Activated CD4-positive, alpha-beta T cell treated with anti-CD3 and anti-CD28 coated beads, Interleukin-2, amount 10 ng/mL, durations not matched to agents 7 days and 5 days (primary cell): Measurements from ENCODE around the gene CIC. TPM values are rescaled to one million over a fixed set of nuclear protein-coding genes. Genes with fewer than 3 reads are reported as not detected.

Experiments
- CTCF ChIA-PET: fragments of 350-600 bp; sonication (Branson Sonifier 250); formaldehyde crosslinking; loops from one replicate; lab custom pipeline; 2021; ENCODE audit warnings: antibody characterized with exemption; lab: Charles Lee
- POLR2A ChIA-PET: fragments of 350-600 bp; sonication (Branson Sonifier 250); formaldehyde crosslinking; loops from one replicate; lab custom pipeline; 2021; ENCODE audit warnings: antibody characterized with exemption; lab: Charles Lee
- DNase-seq: peaks from one replicate; pipeline ENCODE4 v3.0.0-alpha.2; 2020
- H3K27ac Mint-ChIP-seq: one replicate; pipeline ENCODE4 v1.8.0; 2021; ENCODE audit warnings: mild to moderate bottlenecking, moderate library complexity, mixed read lengths
- H3K27me3 Mint-ChIP-seq: one replicate; pipeline ENCODE4 v1.8.0; 2021; ENCODE audit warnings: mixed read lengths
- H3K36me3 Mint-ChIP-seq: one replicate; pipeline ENCODE4 v1.8.0; 2021; ENCODE audit warnings: low read depth, mixed read lengths
- H3K4me1 Mint-ChIP-seq: one replicate; pipeline ENCODE4 v1.8.0; 2021; ENCODE audit warnings: mixed read lengths
- H3K4me3 Mint-ChIP-seq: one replicate; pipeline ENCODE4 v1.8.0; 2021; ENCODE audit warnings: mild to moderate bottlenecking, moderate library complexity, mixed read lengths
- H3K9me3 Mint-ChIP-seq: one replicate; pipeline ENCODE4 v1.8.0; 2021; ENCODE audit warnings: mixed read lengths
- total RNA-seq, 2 experiments: library from RNA; stranded (reverse); gene quantifications; one replicate each; pipeline ENCODE4 v1.2.3, GENCODE V29; 2021

The CIC gene
- total RNA-seq, 2 experiments from 2014 or later, result 69.3 to 81.0 TPM

DNA sequence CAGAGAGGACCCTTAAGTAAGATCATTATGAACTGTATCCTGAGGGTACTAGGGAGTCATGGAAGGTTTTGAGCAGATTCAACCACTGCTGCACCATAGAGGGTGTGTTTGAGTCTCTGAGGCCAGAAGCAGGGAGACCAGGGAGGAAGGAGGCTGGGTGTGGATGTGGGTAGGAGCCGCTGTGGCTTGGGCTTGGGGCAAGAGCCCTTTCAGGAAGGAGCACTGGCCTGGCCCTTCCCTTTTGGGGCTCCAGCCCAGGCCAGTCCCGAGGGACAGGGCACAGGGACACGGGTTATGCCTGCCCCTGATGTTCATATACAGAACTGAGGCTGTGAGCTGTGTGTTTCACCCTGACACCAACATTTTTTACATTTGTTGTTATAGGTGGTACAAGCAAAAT is 7.2 kb downstream of the CIC start:
- Mint-ChIP-seq H3K4me3 (no peak overlapping the region), H3K27ac (peak overlapping the region; percentile 61), H3K36me3 (peaks cover 33% of the 10 kb centered on the region), H3K9me3 (no peaks in the 10 kb centered on the region), H3K4me1 (peaks cover 52% of the 10 kb centered on the region), H3K27me3 (no peaks in the 10 kb centered on the region)
- ChIA-PET POLR2A (interaction anchor here (0.6 kb wide), 1 partner anchor 174 kb away, joined by 12 read pairs; no protein-coding TSS in a partner anchor), CTCF (interaction anchor here (0.6 to 5.0 kb wide), 3 partner anchors 9 to 32 kb away, joined by 3 to 36 read pairs (median 3); partner anchors contain the start of gene GSK3A)
- no peak for DNase-seq

DNA sequence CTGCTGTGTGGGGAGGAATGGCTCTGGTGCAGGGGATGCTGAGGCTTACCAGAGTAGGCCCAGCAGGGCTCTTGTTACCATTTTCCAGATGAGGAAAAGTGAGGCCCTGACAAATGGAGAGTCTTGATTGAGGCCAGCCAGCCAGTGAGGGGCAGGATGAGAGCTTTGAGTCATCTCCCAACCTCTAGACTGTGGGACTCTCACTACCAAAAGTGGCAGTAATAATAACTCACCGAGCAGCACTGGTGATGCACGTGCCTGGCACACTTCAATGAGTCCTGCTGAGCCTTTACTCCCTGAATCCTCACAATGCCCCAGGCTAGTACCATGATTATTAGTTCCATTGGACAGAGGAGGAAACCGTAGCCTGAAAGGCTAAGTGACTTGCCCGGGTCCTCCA is 7.8 kb downstream of the CIC start:
- Mint-ChIP-seq H3K9me3 (no peaks in the 10 kb centered on the region), H3K27me3 (no peaks in the 10 kb centered on the region), H3K4me1 (peaks cover 52% of the 10 kb centered on the region), H3K27ac (peak overlapping the region; percentile 61), H3K36me3 (peaks cover 29% of the 10 kb centered on the region), H3K4me3 (no peak overlapping the region)
- ChIA-PET CTCF (interaction anchor here (0.6 to 5.0 kb wide), 3 partner anchors 10 to 33 kb away, joined by 3 to 36 read pairs (median 3); partner anchors contain the start of gene GSK3A), POLR2A (interaction anchor here (0.6 kb wide), 1 partner anchor 174 kb away, joined by 12 read pairs; no protein-coding TSS in a partner anchor)
- DNase-seq, result no peak

DNA sequence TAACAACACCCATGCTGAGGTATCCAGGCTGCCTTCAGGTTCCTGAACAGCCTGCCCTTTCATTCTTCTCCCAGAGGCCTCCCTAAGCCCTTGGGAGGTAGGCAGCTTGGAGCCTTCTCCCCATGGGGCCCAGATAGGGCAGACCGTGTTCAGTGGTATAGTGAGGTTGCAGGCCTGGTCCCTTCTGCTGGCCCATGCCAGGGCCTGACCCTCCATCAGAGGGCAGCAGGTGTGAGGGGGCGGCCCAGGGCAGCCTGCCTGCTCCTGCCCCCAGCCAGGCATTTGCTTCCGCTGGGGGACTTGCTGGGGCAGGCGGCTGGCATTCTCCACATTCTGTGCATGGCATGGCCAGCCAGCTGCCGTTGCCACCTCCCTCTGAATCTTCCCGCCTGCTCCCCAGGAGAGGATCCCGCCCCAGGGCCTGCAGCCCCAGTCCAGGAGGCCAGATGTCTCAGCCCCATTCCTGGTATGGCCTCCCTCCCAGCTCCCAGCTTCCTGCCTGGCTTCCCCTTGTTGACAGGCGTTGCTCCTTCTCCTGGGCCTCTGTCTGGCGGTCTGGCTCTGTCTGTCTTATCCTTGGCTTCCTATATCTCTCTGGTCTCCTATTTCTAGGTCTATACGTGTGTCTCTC is 8.9 kb downstream of the CIC start:
- ChIA-PET CTCF (interaction anchor here (1.0 to 5.0 kb wide), 3 partner anchors 34 to 154 kb away, joined by 3 to 36 read pairs (median 9); partner anchors contain the start of gene GSK3A), POLR2A (no interaction called here)
- H3K27me3 Mint-ChIP-seq, result no peaks in the 10 kb centered on the region
- peaks cover 29% of the 10 kb centered on the region for H3K36me3 Mint-ChIP-seq
- peak overlapping the region; percentile 77 for H3K27ac Mint-ChIP-seq
- H3K4me3 Mint-ChIP-seq, result peak overlapping the region; percentile 86
- H3K4me1 Mint-ChIP-seq, result peaks cover 60% of the 10 kb centered on the region
- no peak for DNase-seq
- no peaks in the 10 kb centered on the region for H3K9me3 Mint-ChIP-seq

DNA sequence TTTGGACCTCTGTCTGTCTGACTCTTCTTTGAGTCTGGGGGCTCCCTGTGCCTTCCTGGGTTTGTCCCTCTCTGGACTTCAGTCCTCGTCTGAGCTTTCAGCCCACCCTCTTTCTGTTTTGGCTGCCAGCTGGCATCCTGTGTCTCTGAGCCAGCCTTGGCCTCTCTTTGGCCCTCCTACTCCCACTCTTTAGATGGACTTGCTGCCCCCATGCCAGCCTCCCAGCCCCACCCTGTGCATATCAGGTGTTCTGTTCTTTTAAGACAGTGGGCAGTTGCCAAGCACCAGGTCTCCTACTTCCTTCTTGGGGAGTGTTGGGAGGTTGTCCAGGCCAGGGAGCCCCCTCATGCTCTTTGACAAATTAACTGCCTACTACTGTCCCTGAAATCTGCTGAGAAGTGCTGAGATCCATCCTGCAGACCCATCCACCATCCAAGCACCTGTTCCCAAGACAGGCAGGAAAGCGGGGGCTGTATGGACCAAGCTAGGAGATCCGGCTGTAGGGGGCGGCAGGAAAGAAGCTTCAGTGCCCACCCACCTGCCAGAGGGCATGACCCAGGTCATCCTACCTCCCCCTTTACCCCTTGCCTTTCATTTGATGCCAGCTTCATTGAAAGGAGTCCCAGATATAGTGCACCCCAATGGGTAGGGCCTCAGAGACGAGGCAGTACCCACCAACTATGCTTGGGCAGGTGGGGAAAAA is 9.6 kb downstream of the CIC start:
- Mint-ChIP-seq H3K27ac (peak overlapping the region; percentile 94), H3K27me3 (no peaks in the 10 kb centered on the region), H3K4me1 (peaks cover 60% of the 10 kb centered on the region), H3K4me3 (peak overlapping the region; percentile 86), H3K36me3 (peaks cover 24% of the 10 kb centered on the region), H3K9me3 (no peaks in the 10 kb centered on the region)
- POLR2A ChIA-PET, result no interaction called here
- DNase-seq, result no peak
- CTCF ChIA-PET, result interaction anchor here (1.0 to 5.0 kb wide), 12 partner anchors 8 to 155 kb away, joined by 3 to 36 read pairs (median 8); partner anchors contain the start of genes CIC, GSK3A and POU2F2

DNA sequence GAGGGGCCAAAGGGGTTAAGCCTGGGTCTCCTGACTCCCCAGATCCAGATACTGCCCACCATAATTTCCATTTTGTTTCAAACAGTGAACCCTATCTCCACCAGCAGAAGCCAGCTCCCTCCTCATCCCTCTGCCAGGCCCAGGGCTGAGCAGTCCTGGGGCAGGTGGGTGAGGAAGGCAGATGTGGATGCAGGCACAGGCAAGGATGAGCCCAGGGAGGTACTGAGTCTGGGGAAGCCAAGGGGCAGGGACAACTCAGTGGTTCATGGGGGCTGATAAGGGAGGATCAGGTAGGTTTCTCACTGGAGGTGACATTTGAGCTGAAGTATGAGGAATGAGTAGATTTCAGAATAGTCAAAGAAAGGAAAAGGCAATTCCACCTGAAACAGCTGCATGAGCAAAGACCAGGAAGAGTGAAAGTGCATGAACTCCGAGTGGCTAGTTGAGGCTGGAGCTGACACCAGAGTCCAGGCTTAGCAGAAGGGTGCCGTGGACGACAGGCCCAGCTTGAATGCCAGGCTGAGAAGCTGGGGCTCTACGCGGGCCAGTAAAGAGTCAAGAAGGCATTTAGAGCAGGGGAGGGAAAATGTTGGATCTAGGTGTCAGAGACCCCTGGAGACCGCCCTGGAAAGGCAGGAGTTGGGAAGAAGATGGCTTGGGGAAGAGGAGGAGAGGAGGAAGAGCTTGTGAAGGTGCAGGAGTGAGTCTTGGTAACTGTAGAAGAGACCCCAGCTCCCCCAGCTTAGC is 10.3 kb downstream of the CIC start:
- Mint-ChIP-seq H3K9me3 (no peaks in the 10 kb centered on the region), H3K36me3 (peaks cover 20% of the 10 kb centered on the region), H3K27me3 (no peaks in the 10 kb centered on the region), H3K4me3 (peak overlapping the region; percentile 86), H3K27ac (peak overlapping the region; percentile 94), H3K4me1 (peaks cover 60% of the 10 kb centered on the region)
- ChIA-PET POLR2A (interaction anchor here (0.9 kb wide), 1 partner anchor 9 kb away, joined by 3 read pairs; no protein-coding TSS in a partner anchor), CTCF (interaction anchor here (0.9 to 5.0 kb wide), 19 partner anchors 9 to 155 kb away, joined by 3 to 36 read pairs (median 6); partner anchors contain the start of genes CIC, ERF, GSK3A and POU2F2)
- no peak for DNase-seq

DNA sequence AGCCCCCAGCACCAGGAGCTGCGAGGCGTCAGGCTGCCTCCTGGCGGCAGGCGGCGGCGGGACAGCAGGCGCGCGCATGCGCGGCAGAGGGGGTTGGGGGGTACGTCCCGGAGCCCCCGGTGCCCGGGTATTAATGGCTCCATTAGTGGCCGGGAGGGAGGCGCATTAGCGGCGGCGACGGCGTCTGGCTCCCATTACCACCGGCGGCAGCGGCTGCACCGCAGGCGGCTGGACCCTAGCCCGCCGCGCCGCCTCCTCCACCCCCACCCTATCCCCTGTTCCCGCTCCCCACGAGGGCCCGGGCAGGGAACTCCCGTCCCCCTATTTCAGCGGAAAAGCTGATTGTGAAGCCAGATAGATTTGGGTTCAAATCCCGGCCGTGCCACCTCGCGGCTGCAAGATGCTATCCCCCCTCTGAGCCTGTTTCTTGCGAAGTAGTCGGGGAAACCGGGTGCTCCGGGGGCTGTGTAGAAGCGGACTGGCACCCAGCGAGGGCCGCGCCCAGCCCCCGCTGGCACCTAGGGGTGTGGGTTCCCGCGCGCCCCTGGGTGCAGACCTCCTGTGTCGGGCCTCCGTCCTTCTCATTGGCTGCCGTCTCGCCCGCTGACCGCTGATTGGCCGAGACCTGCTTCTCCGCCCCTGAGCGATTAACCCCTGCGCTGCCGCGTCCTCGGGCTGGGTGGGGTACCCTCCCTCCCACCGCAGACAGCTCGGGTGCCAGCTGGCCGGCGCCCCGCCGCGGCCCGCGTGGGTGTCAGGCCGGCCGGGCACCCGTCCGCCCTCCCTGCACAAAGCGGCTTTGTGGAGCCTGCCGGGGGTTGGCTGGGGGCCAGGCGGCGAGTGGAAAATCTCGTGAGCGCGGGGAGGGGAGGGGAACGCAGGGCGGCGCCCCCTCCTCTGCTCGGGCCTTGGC is 11.1 kb downstream of the CIC start:
- ChIA-PET CTCF (interaction anchor here (0.6 to 5.0 kb wide), 21 partner anchors 9 to 156 kb away, joined by 3 to 36 read pairs (median 5); partner anchors contain the start of genes CIC, ERF, GSK3A and POU2F2), POLR2A (interaction anchor here (0.9 kb wide), 1 partner anchor 10 kb away, joined by 3 read pairs; no protein-coding TSS in a partner anchor)
- peaks cover 58% of the 10 kb centered on the region for H3K4me1 Mint-ChIP-seq
- H3K36me3 Mint-ChIP-seq, result peaks cover 12% of the 10 kb centered on the region
- peak overlapping the region; percentile 86 for H3K4me3 Mint-ChIP-seq
- peak overlapping the region; percentile 94 for H3K27ac Mint-ChIP-seq
- DNase-seq, result peak; percentile 92
- no peaks in the 10 kb centered on the region for H3K9me3 Mint-ChIP-seq
- H3K27me3 Mint-ChIP-seq, result no peaks in the 10 kb centered on the region

DNA sequence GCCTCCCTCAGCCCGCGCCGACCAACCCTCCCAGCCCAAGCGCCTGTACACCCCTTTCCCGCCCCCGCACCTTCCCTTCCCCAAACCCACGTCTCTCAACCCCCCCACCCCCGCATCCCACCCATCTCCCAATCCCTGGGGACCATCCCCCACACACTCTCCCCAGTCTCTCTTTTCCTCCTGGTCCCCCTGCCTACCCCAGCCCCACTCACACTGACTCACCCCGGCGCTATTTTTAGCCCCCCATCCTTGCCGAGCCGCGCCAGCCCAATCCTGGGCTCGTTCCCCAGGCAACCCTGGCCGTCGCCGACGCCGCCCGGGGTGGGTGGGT is 11.7 kb downstream of the CIC start:
- Mint-ChIP-seq H3K4me1 (peaks cover 60% of the 10 kb centered on the region), H3K27ac (no peak overlapping the region), H3K36me3 (peaks cover 10% of the 10 kb centered on the region), H3K27me3 (no peaks in the 10 kb centered on the region), H3K4me3 (peak overlapping the region; percentile 76), H3K9me3 (no peaks in the 10 kb centered on the region)
- ChIA-PET POLR2A (no interaction called here), CTCF (interaction anchor here (0.6 to 5.0 kb wide), 5 partner anchors 10 to 41 kb away, joined by 3 to 36 read pairs (median 10); partner anchors contain the start of genes CIC and GSK3A)
- DNase-seq, result no peak

DNA sequence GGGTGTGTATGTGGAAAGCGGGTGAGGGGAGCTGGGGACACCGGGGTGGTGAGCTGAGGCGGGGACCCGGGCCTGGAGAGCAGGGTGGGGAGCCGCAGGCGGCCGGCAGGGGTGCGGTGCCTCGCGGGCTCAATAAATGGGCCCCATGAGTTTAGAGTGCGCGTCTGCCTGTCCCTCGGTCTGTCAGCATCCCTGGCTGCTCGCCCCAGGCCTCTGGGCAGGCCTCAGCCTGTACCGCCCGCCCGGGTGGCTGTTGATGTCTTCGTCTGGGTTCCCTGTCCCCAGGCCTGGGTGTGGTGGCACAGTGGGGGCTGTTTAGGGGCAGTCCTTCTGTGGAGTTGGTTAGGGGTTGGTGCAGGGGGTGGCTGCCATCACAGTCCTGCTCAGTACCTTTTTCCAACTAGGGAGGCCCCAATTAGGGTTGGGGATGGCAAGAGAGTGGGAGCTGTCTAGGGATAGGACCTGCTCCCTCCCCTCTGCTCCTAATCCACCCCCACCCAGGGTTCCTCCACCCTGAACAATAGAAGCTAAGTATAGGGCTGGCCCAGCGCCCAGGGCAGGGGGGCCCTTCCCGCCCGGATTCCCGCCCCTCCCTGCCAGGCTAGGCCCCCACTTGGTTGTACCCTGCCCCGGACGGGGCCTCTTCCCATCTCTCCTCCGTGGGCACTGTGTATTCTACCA is 12.2 kb downstream of the CIC start:
- no peak overlapping the region for H3K27ac Mint-ChIP-seq
- DNase-seq, result peak; percentile 29
- no peaks in the 10 kb centered on the region for H3K27me3 Mint-ChIP-seq
- no peaks in the 10 kb centered on the region for H3K9me3 Mint-ChIP-seq
- CTCF ChIA-PET, result interaction anchor here (0.8 to 2.9 kb wide), 3 partner anchors 11 to 38 kb away, joined by 3 to 31 read pairs (median 10); partner anchors contain the start of genes CIC and GSK3A
- peaks cover 12% of the 10 kb centered on the region for H3K36me3 Mint-ChIP-seq
- H3K4me1 Mint-ChIP-seq, result peaks cover 60% of the 10 kb centered on the region
- peak overlapping the region; percentile 76 for H3K4me3 Mint-ChIP-seq
- POLR2A ChIA-PET, result interaction anchor here (0.6 kb wide), 1 partner anchor 66 kb away, joined by 3 read pairs; no protein-coding TSS in a partner anchor

DNA sequence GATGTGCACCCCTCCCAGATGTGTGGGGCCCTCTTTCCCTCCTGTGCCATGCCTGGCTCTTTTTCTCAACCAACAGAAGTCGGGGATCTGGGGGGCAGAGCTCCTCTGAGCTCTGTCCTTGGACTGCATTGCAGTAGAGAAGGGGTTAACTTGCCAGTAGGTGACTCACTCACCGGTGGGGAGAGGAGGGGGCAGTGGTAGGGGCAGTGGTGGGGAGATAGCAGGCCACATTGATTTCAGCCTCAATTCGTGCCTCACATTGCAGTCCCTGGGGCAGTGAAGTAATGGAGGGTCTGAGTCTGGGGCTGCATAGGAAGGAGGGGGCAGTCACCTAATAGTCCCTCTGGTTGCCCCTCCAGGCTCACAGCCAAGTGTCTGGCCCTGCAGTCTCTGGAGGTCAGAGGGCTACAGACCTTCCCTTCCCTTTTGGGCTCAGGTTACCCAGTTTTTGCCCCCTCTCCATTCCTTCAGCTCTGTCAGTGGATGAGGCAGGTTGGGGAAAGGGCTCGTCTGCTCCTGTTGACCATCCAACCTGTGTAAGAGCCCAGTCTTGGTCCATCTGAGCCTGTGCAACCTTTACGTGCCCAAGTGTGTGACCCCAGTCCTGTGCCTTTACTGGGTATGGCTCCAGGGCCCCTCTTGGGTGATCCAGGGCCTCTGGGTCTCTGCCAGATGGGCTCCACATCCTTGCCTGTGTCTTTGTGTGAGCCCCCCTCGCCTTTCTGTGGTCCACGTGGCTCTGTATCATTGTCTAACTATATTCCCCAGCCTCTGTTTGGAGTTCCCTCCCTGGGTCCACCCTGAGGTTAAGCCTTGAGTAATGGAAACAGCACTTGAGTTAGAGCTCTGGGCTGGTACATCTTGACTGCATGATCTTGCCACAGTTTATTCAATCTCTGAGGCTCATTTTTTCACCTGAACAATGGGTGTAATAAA is 13.0 kb downstream of the CIC start:
- CTCF ChIA-PET, result interaction anchor here (0.8 to 1.7 kb wide), 2 partner anchors 12 to 39 kb away, joined by 3 to 6 read pairs; partner anchors contain the start of gene GSK3A
- peaks cover 13% of the 10 kb centered on the region for H3K36me3 Mint-ChIP-seq
- no peak for DNase-seq
- H3K27me3 Mint-ChIP-seq, result no peaks in the 10 kb centered on the region
- peaks cover 55% of the 10 kb centered on the region for H3K4me1 Mint-ChIP-seq
- POLR2A ChIA-PET, result interaction anchor here (0.6 to 0.9 kb wide), 2 partner anchors 67 to 370 kb away, joined by 3 to 5 read pairs; no protein-coding TSS in a partner anchor
- no peak overlapping the region for H3K27ac Mint-ChIP-seq
- H3K9me3 Mint-ChIP-seq, result no peaks in the 10 kb centered on the region
- H3K4me3 Mint-ChIP-seq, result peak overlapping the region; percentile 76

DNA sequence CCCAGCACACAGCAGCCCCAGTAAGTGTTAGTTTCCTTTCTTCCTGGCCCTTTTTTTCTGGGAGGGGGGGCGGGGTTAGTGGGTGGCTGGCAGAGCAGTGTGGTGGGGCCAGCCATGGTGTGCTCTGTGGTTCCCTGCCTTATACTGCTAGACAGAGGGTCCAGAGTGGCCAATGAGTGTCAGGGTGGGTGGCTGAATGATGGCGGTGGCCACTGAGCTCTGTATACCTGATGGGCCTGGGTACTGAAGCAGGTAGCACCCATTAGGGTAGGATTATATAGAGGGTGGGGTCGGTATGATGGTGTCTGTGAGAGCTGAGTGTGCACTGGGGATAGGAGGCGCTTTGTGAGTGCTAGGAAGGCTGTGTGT is 13.8 kb downstream of the CIC start:
- Mint-ChIP-seq H3K4me3 (peak overlapping the region; percentile 76), H3K27ac (no peak overlapping the region), H3K36me3 (peaks cover 15% of the 10 kb centered on the region), H3K4me1 (peaks cover 50% of the 10 kb centered on the region), H3K9me3 (no peaks in the 10 kb centered on the region), H3K27me3 (no peaks in the 10 kb centered on the region)
- DNase-seq, result no peak
- ChIA-PET CTCF (interaction anchor here (1.7 kb wide), 1 partner anchor 13 kb away, joined by 6 read pairs; no protein-coding TSS in a partner anchor), POLR2A (interaction anchor here (0.9 kb wide), 1 partner anchor 371 kb away, joined by 5 read pairs; no protein-coding TSS in a partner anchor)
